HG02943 (cell line): ENCODE results near the gene GXYLT2.

Experiments
- ATAC-seq: cut with Tn5 transposase; IDR thresholded peaks from one replicate; pipeline ENCODE4 v1.9.1; 2021; ENCODE audit warnings: mild to moderate bottlenecking, low read depth, moderate library complexity; ENCODE audit not compliant: unreplicated experiment

Gene GXYLT2

GRCh38 chr3:72968266-72968664 is 80.4 kb downstream of the GXYLT2 start:
- no peak for ATAC-seq

- no peak for ATAC-seq
These were observed 81.9 kb downstream of the GXYLT2 start for GRCh38 chr3:72969766-72970165.

- no peak for ATAC-seq
These were observed 83.1 kb downstream of the GXYLT2 start for GRCh38 chr3:72970942-72971341.

- ATAC-seq, result no peak
These were observed 84.8 kb downstream of the GXYLT2 start for GRCh38 chr3:72972706-72973030.

GRCh38 chr3:72973031-72973723 is 85.3 kb downstream of the GXYLT2 start:
- no peak for ATAC-seq

GRCh38 chr3:72973786-72974185 is 85.9 kb downstream of the GXYLT2 start:
- no peak for ATAC-seq

GRCh38 chr3:72974956-72975355 is 87.1 kb downstream of the GXYLT2 start:
- ATAC-seq, result no peak

GRCh38 chr3:72976281-72976741 is 88.5 kb downstream of the GXYLT2 start:
- no peak for ATAC-seq

- no peak for ATAC-seq
These were observed 89.4 kb downstream of the GXYLT2 start for GRCh38 chr3:72977060-72977808.

- ATAC-seq, result no peak
These were observed 94.9 kb downstream of the GXYLT2 start for GRCh38 chr3:72982609-72983366.

- no peak for ATAC-seq
These were observed 97.7 kb downstream of the GXYLT2 start for GRCh38 chr3:72985576-72985975.

GRCh38 chr3:72990701-72991395 is 103.0 kb downstream of the GXYLT2 start:
- ATAC-seq, result no peak

GRCh38 chr3:72991522-72991921 is 103.7 kb downstream of the GXYLT2 start:
- ATAC-seq, result no peak

GRCh38 chr3:72993391-72993790 is 105.5 kb downstream of the GXYLT2 start:
- ATAC-seq, result no peak

- no peak for ATAC-seq
These were observed 107.5 kb downstream of the GXYLT2 start for GRCh38 chr3:72995337-72995736.

GRCh38 chr3:72996121-72996472 is 108.3 kb downstream of the GXYLT2 start:
- no peak for ATAC-seq

GRCh38 chr3:72996473-72997333 is 108.9 kb downstream of the GXYLT2 start, which contains the start of gene PPP4R2:
PPP4R2 (plus strand) TSS chr3:72996811; CDS start chr3:72997038, 227 bp downstream.
- ATAC-seq, result peak; percentile 90

- peak; percentile 15 for ATAC-seq
These were observed 109.6 kb downstream of the GXYLT2 start for GRCh38 chr3:72997421-72997961.

GRCh38 chr3:72998466-72998865 is 110.6 kb downstream of the GXYLT2 start:
- no peak for ATAC-seq

- ATAC-seq, result no peak
These were observed 112.1 kb downstream of the GXYLT2 start for GRCh38 chr3:72999951-73000350.
